ENCODE measurements around the gene CLSTN2.

The CLSTN2 gene

DNA sequence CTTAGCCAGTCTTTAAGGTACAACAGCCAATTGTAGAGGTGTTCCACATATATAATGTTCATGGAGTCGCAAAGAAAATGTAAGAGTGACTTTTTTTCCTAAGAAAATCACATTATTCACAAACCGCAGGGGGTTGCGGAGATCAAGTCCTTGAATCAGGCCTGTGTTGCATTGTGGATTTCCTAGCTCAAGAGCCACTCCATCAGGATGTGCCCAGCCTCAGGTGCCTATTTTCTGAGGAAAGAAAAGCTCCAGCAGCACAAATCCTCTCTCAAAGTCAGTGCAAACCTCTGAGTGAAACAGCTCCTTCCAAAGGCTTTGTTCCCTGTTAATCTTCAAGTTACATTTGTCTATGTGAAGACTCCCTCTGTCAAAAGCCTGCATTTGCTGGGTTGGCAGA is 349.4 kb downstream of the CLSTN2 start:
- DNase-seq (ENCODE audit: low read depth in 2 of 2) = no peak

- DNase-seq (ENCODE audit: low read depth in 2 of 2) = no peak
These were observed 350.4 kb downstream of the CLSTN2 start for GRCh38 chr3:140285380-140285779.

GRCh38 chr3:140288595-140288994 is 353.6 kb downstream of the CLSTN2 start:
- no peak for DNase-seq (ENCODE audit: low read depth in 2 of 2)

DNA sequence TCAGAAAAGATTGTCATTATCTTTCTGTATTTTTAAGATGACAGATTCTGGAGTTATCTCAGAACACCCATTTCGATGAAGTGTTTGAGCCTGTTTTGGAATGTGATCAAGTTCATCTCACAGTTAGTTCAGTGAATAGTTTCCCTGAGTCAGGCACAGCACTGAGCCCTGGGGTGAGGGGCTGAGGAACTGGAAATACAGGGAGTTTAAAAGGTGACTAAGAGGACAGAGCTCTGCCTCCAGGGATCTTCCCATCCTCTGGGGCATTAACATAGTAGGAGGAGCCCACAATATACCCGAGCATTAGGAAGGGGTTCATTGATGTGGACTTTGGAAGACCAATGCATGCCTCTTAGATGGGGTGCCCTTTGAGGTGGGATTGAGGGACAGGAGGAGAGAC is 355.1 kb downstream of the CLSTN2 start:
- DNase-seq (ENCODE audit: low read depth in 2 of 2) = no peak

DNA sequence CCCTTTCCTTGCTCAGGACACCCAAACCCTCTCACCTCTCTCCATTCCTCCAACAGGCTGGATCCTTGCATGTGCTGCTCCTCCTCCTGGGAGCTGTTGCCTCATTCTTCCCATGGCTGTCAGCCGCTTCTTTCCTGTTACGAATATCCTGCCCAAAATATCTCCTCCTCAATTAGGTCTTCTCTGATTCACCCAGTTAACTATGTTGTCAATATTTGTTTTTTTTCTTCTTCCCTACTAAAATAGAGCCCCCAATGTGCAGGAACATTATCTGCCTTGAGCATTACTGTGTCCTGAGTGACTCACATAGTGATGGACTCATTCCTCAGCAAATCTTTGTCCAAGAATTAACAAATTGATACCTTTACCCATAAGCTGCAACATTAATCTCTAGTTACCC is 357.2 kb downstream of the CLSTN2 start:
- DNase-seq (ENCODE audit: low read depth in 2 of 2) = no peak

DNA sequence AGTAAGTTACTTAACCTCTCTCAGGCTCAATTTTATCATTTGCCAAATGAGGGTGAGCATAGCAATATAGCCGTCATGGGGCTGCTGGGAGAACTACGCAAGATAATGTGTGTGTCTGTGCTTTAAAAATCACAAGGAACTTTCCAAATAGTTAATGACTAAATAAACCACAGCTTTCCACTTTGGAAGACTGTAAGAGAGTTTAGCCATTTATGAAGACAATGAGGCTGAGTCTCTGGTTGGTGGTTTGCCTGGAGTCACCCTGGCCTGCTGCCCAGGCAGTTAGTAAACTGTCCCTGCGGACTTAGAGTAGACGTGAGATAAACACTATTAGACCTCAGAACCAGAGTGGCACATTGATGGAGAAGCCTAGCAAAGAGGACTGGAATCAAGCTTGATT is 357.7 kb downstream of the CLSTN2 start:
- DNase-seq (ENCODE audit: low read depth in 2 of 2) = no peak

DNA sequence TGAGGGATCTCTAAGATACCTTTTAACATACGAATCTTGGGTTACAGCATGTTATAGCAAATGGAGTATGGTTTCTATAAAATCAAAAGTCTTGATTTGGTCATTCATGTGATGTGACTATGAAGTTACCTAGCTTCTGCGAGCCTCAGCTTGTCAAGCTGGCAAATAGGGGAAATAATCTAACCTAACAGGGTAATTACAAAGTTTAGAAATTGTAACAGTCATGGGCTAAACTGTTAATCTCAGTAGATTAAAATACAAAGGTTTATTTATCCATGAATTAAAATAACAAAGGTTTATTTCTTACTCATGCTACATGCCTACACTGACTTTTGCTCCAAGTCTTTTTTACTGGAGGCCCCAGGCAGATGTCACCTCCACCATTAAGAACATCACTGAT is 359.1 kb downstream of the CLSTN2 start:
- no peak for DNase-seq (ENCODE audit: low read depth in 2 of 2)

DNA sequence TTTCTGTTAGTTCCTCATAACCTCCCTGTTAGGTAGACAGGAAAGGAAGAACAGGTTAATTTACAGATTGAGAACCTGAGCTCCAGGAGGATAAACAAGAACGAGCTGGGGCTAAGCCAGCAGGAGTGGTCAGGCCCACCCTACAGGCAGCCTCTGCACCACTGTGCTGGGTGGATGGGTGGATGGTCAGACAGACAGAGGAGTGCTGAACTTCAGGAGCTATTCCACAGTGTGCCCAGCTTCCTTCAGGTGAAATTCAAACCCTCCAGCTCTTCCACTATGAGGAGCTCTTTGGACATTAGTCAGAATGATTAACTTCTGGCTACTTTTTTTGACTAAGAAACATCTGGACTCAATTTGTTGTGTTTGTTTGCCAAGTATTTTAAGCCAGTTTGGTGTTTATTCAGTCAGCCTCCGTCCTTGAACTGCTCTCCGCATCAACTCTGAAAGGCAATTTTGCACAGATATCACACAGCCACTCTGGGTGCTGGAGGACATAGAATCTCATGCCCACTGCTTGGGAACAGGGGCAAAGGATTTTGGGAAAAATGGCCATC is 361.9 kb downstream of the CLSTN2 start:
- no peak for DNase-seq (ENCODE audit: low read depth in 2 of 2)

GRCh38 chr3:140298043-140298442 is 363.1 kb downstream of the CLSTN2 start:
- no peak for DNase-seq (ENCODE audit: low read depth in 2 of 2)

DNA sequence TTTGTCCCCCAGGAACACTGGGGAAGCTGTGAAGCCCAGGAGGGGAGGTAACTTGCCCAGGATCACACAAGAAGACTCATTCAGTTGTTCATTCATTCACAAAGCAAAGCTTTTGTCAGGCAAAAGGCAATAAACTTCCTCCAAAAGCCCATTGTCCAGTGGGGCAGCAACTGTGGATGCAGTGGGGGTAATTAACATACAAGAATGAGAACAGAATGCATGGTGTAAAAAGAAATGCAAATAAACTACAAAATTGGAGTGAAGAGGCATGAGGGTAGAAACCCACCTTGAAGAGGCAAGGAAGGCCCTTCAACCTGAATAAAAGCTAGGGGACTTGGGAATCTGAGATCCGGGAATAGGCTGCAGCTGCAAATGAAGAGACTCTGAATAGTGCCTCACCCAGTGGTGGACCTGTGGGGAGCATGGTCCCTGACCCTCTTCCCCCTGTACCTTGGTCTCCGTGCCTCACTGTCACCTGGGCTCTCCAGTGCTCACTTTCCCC is 363.6 kb downstream of the CLSTN2 start:
- DNase-seq (ENCODE audit: low read depth in 2 of 2) = no peak

DNA sequence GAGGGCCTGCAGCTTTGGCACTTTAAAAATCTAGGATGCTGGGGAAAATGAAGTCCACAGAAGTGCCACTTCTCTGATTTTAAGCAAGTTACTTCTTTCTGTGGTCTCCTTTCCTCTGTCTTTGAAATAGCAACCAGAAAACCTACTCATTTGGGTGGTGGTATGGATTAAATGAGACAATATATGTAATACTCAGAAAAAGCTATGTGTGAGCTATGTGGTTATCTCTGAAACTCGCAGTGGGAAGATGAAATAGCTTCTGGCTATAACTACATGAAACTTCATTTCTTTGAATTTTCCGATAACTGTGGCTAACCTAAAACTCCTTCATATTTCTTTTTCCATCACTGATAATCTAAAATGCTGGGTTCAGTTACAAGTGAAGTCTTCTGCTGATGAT is 368.9 kb downstream of the CLSTN2 start:
- DNase-seq (ENCODE audit: low read depth in 2 of 2) = no peak

GRCh38 chr3:140308535-140308934 is 373.6 kb downstream of the CLSTN2 start:
- DNase-seq (ENCODE audit: low read depth in 2 of 2) = no peak

DNA sequence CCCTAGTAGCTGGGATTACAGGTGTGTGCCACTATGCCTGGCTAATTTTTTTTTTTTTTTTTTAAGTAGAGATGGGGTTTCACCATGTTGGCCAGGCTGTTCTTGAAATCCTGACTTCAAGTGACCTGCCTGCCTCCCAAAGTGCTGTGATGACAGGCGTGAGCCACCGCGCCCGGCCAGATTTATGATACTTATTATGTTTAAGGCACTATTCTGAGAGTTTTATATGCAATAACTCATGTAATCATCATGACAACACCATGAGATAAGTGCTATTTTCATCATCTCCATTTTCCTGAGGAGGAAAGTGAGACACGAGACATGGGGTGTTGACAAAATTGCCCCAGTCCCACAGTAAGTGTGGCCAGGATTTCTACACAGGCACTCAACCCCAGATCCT is 376.4 kb downstream of the CLSTN2 start:
- no peak for DNase-seq (ENCODE audit: low read depth in 2 of 2)

- no peak for DNase-seq (ENCODE audit: low read depth in 2 of 2)
These were observed 381.0 kb downstream of the CLSTN2 start for GRCh38 chr3:140315955-140316354.

GRCh38 chr3:140316466-140316865 is 381.5 kb downstream of the CLSTN2 start:
- no peak for DNase-seq (ENCODE audit: low read depth in 2 of 2)

DNA sequence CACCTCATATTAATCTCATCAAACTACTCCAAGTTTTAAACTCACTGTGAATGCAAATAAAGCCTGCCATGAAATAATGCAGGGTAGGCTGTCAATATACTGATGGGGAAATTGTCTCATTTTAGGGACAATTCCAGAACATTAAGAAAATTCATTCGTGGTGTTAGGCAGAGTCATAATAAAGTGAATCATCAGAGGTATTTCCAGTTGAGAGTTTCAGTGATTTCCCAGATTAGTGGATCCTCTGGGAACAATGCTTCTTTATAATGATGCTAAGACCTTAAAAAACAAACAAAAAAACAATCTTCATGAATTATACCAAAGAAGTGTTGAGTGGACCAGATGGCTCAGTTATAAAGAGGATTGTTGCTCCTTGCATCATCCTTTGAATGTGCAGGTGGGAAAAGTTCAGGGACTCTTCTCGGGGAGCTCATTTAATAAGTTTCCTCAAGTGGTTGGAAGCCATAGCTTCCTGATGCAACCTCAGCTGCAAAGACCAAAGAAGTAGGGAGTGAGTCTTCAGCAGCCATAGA is 381.9 kb downstream of the CLSTN2 start:
- no peak for DNase-seq (ENCODE audit: low read depth in 2 of 2)

DNA sequence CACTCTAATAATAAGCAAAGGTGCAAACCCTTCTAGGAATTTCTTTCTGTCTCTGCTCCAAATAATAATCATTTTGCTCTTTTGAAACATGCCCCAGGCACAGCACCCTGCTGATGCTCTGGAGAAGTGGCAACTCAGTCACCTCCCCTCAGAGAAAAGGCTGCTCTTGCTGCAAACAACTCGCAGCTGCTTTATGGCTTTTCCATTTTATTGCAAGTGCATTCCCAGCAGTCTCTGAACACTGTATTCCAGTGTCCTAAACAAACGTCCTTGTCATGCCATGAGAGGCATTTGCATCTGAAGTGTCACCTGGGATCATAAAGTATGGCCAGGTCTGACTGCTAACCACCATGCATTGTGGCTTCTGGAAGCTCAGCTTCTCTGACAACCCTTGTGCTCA is 384.8 kb downstream of the CLSTN2 start:
- DNase-seq (ENCODE audit: low read depth in 2 of 2) = no peak

DNA sequence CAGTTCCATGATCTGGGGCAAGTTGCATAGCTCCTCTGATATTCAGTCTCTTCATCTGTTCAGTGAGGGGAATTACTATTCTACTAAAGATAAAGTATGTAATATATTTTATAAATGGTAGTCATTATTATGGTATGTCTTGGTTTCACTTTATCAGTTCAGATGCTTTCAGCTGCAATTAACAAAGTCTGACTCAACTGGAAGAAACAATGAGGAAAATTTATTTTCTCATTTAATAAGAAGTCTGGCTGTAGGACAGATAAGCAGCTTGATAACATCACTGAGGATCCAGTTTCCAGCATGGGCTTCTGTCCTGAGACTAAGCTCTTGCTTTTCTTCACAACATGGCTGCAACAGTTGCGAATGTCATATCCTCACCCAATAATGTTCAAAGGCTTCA is 388.6 kb downstream of the CLSTN2 start:
- DNase-seq (ENCODE audit: low read depth in 2 of 2) = no peak

- DNase-seq (ENCODE audit: low read depth in 2 of 2) = no peak
These were observed 397.1 kb downstream of the CLSTN2 start for GRCh38 chr3:140332131-140332530.

GRCh38 chr3:140334132-140334929 is 399.3 kb downstream of the CLSTN2 start:
- DNase-seq (ENCODE audit: low read depth in 2 of 2) = no peak

DNA sequence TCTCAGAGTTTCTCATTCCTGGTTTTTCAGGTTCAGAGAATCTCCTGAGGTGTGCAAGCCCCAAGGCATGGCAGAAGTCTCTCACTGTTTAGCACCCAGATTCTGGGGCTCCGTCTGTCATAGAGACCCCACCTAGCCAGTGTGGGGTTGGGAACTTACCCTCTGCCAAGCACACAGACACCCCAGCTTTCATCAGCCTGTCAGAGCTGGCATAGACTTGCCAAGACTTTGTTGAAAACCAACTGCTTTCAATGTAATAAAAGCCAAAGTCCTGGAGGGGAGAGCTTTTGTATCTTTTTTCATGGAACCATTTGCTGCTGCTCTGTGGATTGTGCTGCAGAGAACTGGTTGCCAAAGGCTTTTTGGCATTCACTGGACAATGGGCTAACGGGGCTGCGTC is 401.5 kb downstream of the CLSTN2 start:
- DNase-seq (ENCODE audit: low read depth in 2 of 2) = no peak

DNA sequence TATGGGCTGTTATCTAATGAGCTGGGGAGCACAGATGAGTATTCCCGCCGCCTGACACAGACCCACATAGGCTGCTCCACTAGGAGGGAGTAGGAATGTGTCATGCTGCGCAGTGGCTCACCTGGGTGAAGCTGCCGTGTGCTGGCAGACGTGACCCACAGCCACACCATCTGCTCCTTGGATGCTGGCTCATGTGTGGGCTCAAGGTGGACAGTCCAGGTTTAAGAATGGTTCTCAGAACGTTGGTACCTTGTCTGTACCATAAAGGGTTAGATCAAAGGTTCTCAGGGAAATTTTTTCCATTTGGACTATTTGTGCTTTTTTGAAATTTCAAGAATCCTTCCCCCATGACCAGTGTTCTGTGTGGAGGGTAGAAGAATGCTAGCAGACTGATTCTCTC is 403.9 kb downstream of the CLSTN2 start:
- no peak for DNase-seq (ENCODE audit: low read depth in 2 of 2)

DNA sequence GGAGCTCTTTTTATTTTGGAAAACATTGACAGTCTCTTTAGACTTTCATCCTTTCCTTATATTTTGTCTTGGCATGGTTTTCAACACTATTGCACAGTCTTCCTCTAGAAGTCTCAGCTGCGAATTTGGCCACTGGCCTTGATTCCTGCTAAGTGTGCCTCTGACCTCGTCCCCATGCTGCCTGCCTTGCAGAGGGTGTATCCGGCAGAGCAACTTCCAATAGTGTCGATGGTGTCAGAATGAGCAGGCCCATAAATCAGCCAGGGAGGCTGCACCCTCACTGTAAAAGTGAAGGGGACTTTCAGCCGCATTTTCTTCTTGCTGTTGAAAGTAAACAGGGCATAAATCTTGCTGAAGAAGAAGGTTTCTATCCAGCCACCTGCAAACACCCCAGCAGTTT is 406.2 kb downstream of the CLSTN2 start:
- DNase-seq (ENCODE audit: low read depth in 2 of 2) = no peak

Measured in stimulated activated CD4-positive, alpha-beta T cell treated with anti-CD3 and anti-CD28 coated beads, Interleukin-15, amount 100 ng/mL, for 48 hours (primary cell).